Transverse colon (tissue), 4 donors: ENCODE measurements around the gene CACNA2D1. TPM values are rescaled to one million over a fixed set of nuclear protein-coding genes. Genes with fewer than 3 reads are reported as not detected.
A peak's percentile ranks its signal among the peaks of the same experiment; 100 is the strongest.

Source experiments
- DNase-seq: peaks from one replicate; pipeline ENCODE4 v3.0.0-alpha.2; 2019
- H3K27ac ChIP-seq, 4 donors: fragments of 200-600 bp; sonication (generic); 2 replicates each; pipeline ENCODE4 v1.5.1; 2016 to 2018; ENCODE audit warnings: inconsistent platforms in 4 of 4
- H3K27me3 ChIP-seq: fragments of 200-600 bp; sonication (generic); 2 replicates; pipeline ENCODE4 v1.5.1; 2017; ENCODE audit warnings: inconsistent platforms
- H3K36me3 ChIP-seq, 4 donors: fragments of 200-600 bp; sonication (generic); 2 replicates each; pipeline ENCODE4 v1.5.1; 2017 to 2019; ENCODE audit warnings: inconsistent platforms in 4 of 4
- H3K4me1 ChIP-seq, 4 donors: fragments of 200-600 bp; sonication (generic); 2 replicates each; pipeline ENCODE4 v1.5.1; 2017 to 2020; ENCODE audit warnings: inconsistent platforms in 4 of 4
- H3K4me3 ChIP-seq, 4 donors: fragments of 200-600 bp; sonication (generic); 1 replicate in 1 of 4; 2 replicates in 3 of 4; pipeline versions ENCODE4 v1.5.1 to v1.6.1; 2017 to 2019; ENCODE audit warnings: inconsistent platforms in 4 of 4
- H3K9me3 ChIP-seq, 2 donors: fragments of 200-600 bp; sonication (generic); 2 replicates each; pipeline ENCODE4 v1.5.1; 2017 to 2019; ENCODE audit warnings: inconsistent platforms in 2 of 2
- EP300 ChIP-seq: sonication (generic); formaldehyde crosslinking; IDR thresholded peaks from one replicate; pipeline ENCODE4 v1.6.1; 2017; ENCODE audit warnings: antibody characterized with exemption, low read depth
- POLR2A ChIP-seq: fragments of 450-650 bp; IDR thresholded peaks from one replicate; pipeline ENCODE4 v1.6.1; 2016; ENCODE audit warnings: antibody characterized with exemption, mild to moderate bottlenecking, moderate library complexity
- POLR2AphosphoS5 ChIP-seq, 3 donors: sonication (generic); formaldehyde crosslinking; IDR thresholded peaks; one replicate each; pipeline ENCODE4 v1.6.1; 2016; ENCODE audit warnings: antibody characterized with exemption in 3 of 3
- WGBS, 2 donors: methylation state at CpG; one replicate each; pipeline ENCODE4 v1.1.5; 2018; ENCODE audit warnings: low coverage in 1 of 2; 5-methylcytosine and 5-hydroxymethylcytosine counted together
- in situ Hi-C, 4 donors: fragments of 200-750 bp; cut with MboI; loops; one replicate each; pipeline versions ENCODE4 v1.15.0 to v1.15.1; 2017; ENCODE audit warnings: low sequenced_read_pairs in 3 of 4, low pct_ligation_motif_present in 1 of 4, low pct_unique_long_range_greater_than_20kb in 1 of 4
- intact Hi-C: fragments of 100-400 bp; cut with DNase I; formaldehyde crosslinking; loops from one replicate; pipeline ENCODE4 v1.15.1; 2023; ENCODE audit warnings: low total_unique reads
- total RNA-seq, 4 donors: library from RNA; depleted of rRNA; stranded (reverse); fragments of >200 nt; gene quantifications; one replicate each; pipeline ENCODE4 v1.1.0, GENCODE V29; 2016
- TF ChIP-seq, protein P1 (sequence below), 5 experiments: fragments of 200-600 bp in 3 of 5; fragments of 450-650 bp in 2 of 5; sonication (generic) in 3 of 5; IDR thresholded peaks; 1 replicate in 2 of 5; 2 replicates in 3 of 5; pipeline ENCODE4 v1.5.1; 2016 to 2017; ENCODE audit warnings: antibody characterized with exemption in 5 of 5, inconsistent platforms in 3 of 5, mild to moderate bottlenecking in 2 of 5, moderate library complexity in 1 of 5

CACNA2D1 gene
- 100 to 1,000 TPM in 1 of 4 donors, 10 to 100 TPM in 3; 11.0 to 126 (median 22.9) TPM for total RNA-seq

DNA sequence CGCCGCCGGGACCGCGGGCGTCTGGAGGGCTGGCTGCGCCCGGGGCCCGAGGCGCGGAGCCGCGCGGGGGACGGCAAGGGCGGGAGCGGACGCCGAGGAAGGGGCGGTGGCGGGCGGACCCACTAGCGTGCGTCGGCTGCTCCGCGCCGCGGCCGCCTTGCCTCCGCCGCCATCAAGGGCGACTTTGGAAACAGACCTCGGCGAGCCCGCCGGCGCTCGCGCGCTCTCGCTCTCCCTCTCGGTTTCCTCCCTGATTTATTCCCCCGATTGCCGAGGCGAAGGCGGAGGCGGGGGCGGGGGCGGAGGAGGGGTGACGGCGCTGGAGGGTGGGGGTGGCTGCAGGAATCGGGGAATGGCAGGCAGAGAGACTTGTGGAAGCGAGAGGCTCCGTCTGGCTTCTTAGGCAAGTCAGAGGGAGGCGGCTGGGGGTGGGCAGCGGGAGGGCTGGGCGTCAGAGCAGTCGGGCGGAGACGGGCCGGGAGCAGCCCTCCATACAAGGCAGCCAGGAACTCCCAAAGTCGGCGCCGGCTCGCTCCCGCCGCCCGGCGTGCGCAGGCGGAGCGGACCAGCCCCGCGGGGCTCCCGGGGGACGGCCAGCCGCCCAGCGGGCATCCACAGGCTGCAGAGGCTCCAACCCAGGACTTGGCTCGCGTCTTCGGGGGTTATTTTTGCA lies at the start of gene CACNA2D1:
Gene CACNA2D1, minus strand, starts transcription at position 231 of the 673 bp plus-strand sequence.
- peak within 1 kb of the TSS; percentile 85 to 91 (median 88) for H3K27ac ChIP-seq
- H3K36me3 ChIP-seq = no peaks in the 10 kb centered on the region

DNA sequence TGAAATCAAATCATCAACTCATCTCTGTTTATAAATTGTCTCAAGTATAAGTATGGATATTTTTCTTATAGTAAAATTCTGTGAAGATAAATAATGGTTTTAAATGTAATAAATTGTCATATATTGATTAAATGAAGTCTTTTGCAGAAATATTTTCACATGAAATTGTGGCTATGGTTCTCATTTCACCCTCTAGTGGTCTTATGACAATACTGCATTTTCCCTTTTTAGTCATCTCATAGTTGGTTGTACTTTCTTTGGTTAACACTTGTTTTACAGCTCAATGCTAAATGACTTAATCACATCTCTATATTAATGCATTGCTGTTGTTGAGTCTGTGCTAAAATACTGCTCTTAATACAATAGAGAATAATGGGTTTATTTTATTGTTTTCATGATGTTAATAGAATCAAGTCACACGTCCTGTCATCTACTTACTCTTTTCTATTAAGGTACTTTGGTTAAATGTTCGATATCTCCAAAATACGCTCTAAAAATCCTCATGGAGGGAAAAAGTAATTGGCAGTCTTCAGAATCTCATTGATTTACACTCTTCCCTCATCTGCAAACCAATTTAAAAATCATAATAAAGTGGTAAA lies 38.0 kb upstream of the CACNA2D1 start:
- 74 to 90% methylated on average over 3 of the region's 3 CpGs for WGBS, 2 donors
- in situ Hi-C loops (no loop called here), intact Hi-C loops (no loop called here)
- Histone ChIP-seq H3K9me3 (no peaks in the 10 kb centered on the region), H3K36me3 (no peaks in the 10 kb centered on the region), H3K27ac (no peak overlapping the region), H3K27me3 (no peaks in the 10 kb centered on the region), H3K4me1 (no peaks in the 10 kb centered on the region), H3K4me3 (no peak overlapping the region)
- no peak for DNase-seq
- TF ChIP-seq, protein P1, sequence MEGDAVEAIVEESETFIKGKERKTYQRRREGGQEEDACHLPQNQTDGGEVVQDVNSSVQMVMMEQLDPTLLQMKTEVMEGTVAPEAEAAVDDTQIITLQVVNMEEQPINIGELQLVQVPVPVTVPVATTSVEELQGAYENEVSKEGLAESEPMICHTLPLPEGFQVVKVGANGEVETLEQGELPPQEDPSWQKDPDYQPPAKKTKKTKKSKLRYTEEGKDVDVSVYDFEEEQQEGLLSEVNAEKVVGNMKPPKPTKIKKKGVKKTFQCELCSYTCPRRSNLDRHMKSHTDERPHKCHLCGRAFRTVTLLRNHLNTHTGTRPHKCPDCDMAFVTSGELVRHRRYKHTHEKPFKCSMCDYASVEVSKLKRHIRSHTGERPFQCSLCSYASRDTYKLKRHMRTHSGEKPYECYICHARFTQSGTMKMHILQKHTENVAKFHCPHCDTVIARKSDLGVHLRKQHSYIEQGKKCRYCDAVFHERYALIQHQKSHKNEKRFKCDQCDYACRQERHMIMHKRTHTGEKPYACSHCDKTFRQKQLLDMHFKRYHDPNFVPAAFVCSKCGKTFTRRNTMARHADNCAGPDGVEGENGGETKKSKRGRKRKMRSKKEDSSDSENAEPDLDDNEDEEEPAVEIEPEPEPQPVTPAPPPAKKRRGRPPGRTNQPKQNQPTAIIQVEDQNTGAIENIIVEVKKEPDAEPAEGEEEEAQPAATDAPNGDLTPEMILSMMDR (IDR thresholded peaks at IDR 0.05) = peak; percentile 30 to 69 (median 64)
- TF ChIP-seq POLR2A (no peak), POLR2AphosphoS5 (IDR thresholded peaks at IDR 0.05) (no peak), EP300 (no peak)

More for the DNA sequence above, at the start of gene CACNA2D1:
- Histone ChIP-seq H3K9me3 (no peaks in the 10 kb centered on the region), H3K4me1 (peaks cover 0 to 8% (median 5%) of the 10 kb centered on the region in 4 donors), H3K4me3 (peak within 1 kb of the TSS; percentile 56 to 68 (median 62)), H3K27me3 (peaks cover 57% of the 10 kb centered on the region)
- TF ChIP-seq POLR2A (no peak), EP300 (no peak), POLR2AphosphoS5 (IDR thresholded peaks at IDR 0.05) (no peak)
- TF ChIP-seq, protein P1 (IDR thresholded peaks at IDR 0.05) = no peak
- 2% methylated on average over 47 of the region's 82 CpGs; no CpG with 5 or more reads in 1 of the 2 donors for WGBS, 2 donors
- in situ Hi-C loops (no loop called here), intact Hi-C loops (loop anchor here (10.0 kb wide), 1 partner anchor 209 kb away; no protein-coding TSS in a partner anchor)
- peak; percentile 67 for DNase-seq

DNA sequence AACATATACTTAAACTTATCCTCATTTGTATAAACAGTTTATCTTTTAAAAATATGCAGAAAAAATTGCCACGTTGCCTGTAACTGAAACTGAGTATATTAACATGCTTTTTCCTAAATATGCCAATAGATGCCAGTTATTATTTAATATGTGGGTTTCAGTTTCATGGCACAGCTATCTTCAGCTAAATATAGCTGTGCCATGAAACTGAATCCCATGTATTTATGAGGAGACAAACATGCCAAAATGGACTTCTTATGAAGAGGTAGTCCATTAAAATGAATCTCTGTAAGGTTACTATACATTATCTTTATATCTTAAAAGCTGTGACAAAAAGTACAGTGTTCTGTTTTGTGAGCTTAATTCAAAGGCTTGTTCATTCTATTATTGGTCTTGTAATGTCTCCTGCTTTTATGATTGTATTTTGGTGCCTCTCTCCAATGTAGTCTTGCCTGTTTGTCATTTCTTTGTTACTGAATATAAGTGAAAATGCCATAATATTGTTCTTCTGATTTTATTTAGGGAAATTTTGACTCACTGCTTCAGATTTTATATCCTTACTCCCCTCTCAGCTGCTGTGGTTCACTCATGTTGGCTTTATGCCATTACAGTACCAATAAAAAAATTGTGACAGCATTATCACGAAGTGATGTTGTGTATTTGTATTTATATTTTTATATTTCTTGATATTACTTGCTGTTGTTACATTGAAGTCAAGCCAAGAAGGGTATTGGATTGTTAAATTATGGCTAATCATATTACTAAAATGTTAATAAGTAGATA lies 34.3 kb upstream of the CACNA2D1 start:
- no peak for TF ChIP-seq POLR2AphosphoS5 (IDR thresholded peaks at IDR 0.05)
- TF ChIP-seq POLR2A = no peak
- Histone ChIP-seq H3K27ac (no peak overlapping the region), H3K27me3 (no peaks in the 10 kb centered on the region), H3K4me1 (no peaks in the 10 kb centered on the region), H3K9me3 (no peaks in the 10 kb centered on the region), H3K36me3 (no peaks in the 10 kb centered on the region), H3K4me3 (no peak overlapping the region)
- intact Hi-C loops (no loop called here), in situ Hi-C loops (no loop called here)
- DNase-seq = no peak
- WGBS, 2 donors = 11 to 24% methylated on average over 2 of the region's 2 CpGs

DNA sequence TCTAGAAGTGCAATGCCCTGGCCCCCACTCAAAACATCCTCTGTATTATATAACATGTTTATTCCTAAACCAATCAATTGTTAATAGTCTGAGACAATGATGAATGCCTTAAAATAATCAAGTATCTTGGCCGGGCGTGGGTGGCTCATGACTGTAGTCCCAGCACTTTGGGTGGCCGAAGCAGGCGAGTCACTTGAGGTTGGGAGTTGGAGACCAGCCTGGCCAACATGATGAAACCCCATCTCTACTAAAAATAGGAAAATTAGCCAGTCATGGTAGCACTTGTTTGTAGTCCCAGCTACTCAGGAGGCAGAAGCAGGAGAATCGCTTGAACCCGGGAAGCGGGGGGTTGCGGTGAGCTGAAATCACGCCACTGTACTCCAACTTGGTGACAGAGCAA lies 29.4 kb upstream of the CACNA2D1 start:
- Histone ChIP-seq H3K9me3 (no peaks in the 10 kb centered on the region), H3K4me1 (no peaks in the 10 kb centered on the region), H3K4me3 (no peak overlapping the region), H3K27me3 (no peaks in the 10 kb centered on the region), H3K36me3 (no peaks in the 10 kb centered on the region), H3K27ac (no peak overlapping the region)
- TF ChIP-seq POLR2A (no peak), EP300 (no peak), POLR2AphosphoS5 (IDR thresholded peaks at IDR 0.05) (no peak)
- TF ChIP-seq, protein P1 (IDR thresholded peaks at IDR 0.05) = no peak
- DNase-seq = no peak
- 65 to 91% methylated on average over 5 to 9 of the region's 9 CpGs for WGBS, 2 donors
- intact Hi-C loops = no loop called here
- in situ Hi-C loops = no loop called here
